GM23338 (cell line): Measurements from ENCODE around the gene GSTA1. TPM values are rescaled to one million over a fixed set of nuclear protein-coding genes. Genes with fewer than 3 reads are reported as not detected.

Experiments used
- ATAC-seq: fragments of 200-7000 bp; cut with Tn5 transposase; 3 replicates; pipeline ENCODE4 v1.9.1; 2020
- DNase-seq: peaks from one replicate; pipeline ENCODE4 v3.0.0-alpha.2; 2015; ENCODE audit warnings: low spot score
- H2AFZ ChIP-seq: fragments of 200-600 bp; sonication (generic); 2 replicates; pipeline ENCODE4 v1.8.0; 2016; ENCODE audit warnings: antibody characterized with exemption, mild to moderate bottlenecking, moderate library complexity
- H3F3A ChIP-seq: fragments of 200-600 bp; sonication (generic); replicated peaks from 2 replicates; pipeline ENCODE4 v1.8.0; 2017; ENCODE audit warnings: antibody characterized with exemption, mixed run types, low read depth
- H3K27ac ChIP-seq: fragments of 200-600 bp; sonication (generic); 2 replicates; pipeline ENCODE4 v1.6.1; 2016; ENCODE audit warnings: low read depth
- H3K27me3 ChIP-seq: fragments of 200-600 bp; sonication (generic); 2 replicates; pipeline ENCODE4 v1.8.0; 2016; ENCODE audit warnings: mild to moderate bottlenecking, mixed run types, moderate library complexity; ENCODE audit not compliant: insufficient read depth
- H3K36me3 ChIP-seq: fragments of 200-600 bp; sonication (generic); 2 replicates; pipeline ENCODE4 v1.8.0; 2016; ENCODE audit warnings: mild to moderate bottlenecking; ENCODE audit not compliant: insufficient read depth
- H3K4me1 ChIP-seq: fragments of 200-600 bp; sonication (generic); 2 replicates; pipeline ENCODE4 v1.8.0; 2016; ENCODE audit warnings: mild to moderate bottlenecking, moderate library complexity; ENCODE audit not compliant: insufficient read depth
- H3K4me2 ChIP-seq: fragments of 200-600 bp; sonication (generic); 2 replicates; pipeline ENCODE4 v1.7.1; 2017; ENCODE audit warnings: mixed run types
- H3K4me3 ChIP-seq: fragments of 200-600 bp; sonication (generic); 2 replicates; pipeline ENCODE4 v1.6.1; 2016; ENCODE audit warnings: mixed run types
- H3K79me2 ChIP-seq: fragments of 200-600 bp; sonication (generic); replicated peaks from 2 replicates; pipeline ENCODE4 v1.8.0; 2017; ENCODE audit warnings: mild to moderate bottlenecking; ENCODE audit not compliant: insufficient read depth
- H3K9me2 ChIP-seq: fragments of 200-600 bp; sonication (generic); 2 replicates; pipeline ENCODE4 v1.8.0; 2017; ENCODE audit not compliant: insufficient read depth
- H4K20me1 ChIP-seq: fragments of 200-600 bp; sonication (generic); replicated peaks from 2 replicates; pipeline ENCODE4 v1.8.0; 2017; ENCODE audit warnings: mild to moderate bottlenecking; ENCODE audit not compliant: insufficient read depth
- H3K27ac Mint-ChIP-seq: 2 replicates; pipeline ENCODE4 v1.8.0; 2020; ENCODE audit warnings: inconsistent platforms, mild to moderate bottlenecking, moderate library complexity, mixed read lengths
- H3K27me3 Mint-ChIP-seq: 3 replicates; pipeline ENCODE4 v1.8.0; 2022; ENCODE audit warnings: low read depth, mild to moderate bottlenecking, moderate library complexity, mixed read lengths, inconsistent platforms; ENCODE audit not compliant: insufficient read depth, poor library complexity
- H3K36me3 Mint-ChIP-seq: 3 replicates; pipeline ENCODE4 v1.8.0; 2021; ENCODE audit warnings: low read depth, mild to moderate bottlenecking, inconsistent platforms, moderate library complexity, mixed read lengths
- H3K4me1 Mint-ChIP-seq: 3 replicates; pipeline ENCODE4 v1.8.0; 2020; ENCODE audit warnings: mild to moderate bottlenecking, inconsistent platforms, mixed read lengths
- H3K4me3 Mint-ChIP-seq: 3 replicates; pipeline ENCODE4 v1.8.0; 2021; ENCODE audit warnings: moderate library complexity, mild to moderate bottlenecking, inconsistent platforms, mixed read lengths
- H3K9me3 Mint-ChIP-seq: 3 replicates; pipeline ENCODE4 v1.8.0; 2020; ENCODE audit warnings: moderate library complexity, mild to moderate bottlenecking, inconsistent platforms, mixed read lengths
- CREB1 ChIP-seq: fragments of 250-450 bp; sonication (Bioruptor Pico); IDR thresholded peaks from 2 replicates; pipeline ENCODE4 v1.5.0; 2020; ENCODE audit warnings: low read depth, mild to moderate bottlenecking, moderate library complexity
- EZH2phosphoT487 ChIP-seq: fragments of 200-600 bp; sonication (generic); IDR thresholded peaks from one replicate; pipeline ENCODE4 v1.8.1; 2018; ENCODE audit warnings: antibody characterized with exemption; ENCODE audit not compliant: unreplicated experiment
- JUNB ChIP-seq: IDR thresholded peaks from one replicate; pipeline ENCODE4 v1.6.1; 2016; ENCODE audit warnings: antibody characterized with exemption; ENCODE audit not compliant: unreplicated experiment
- NANOG ChIP-seq: IDR thresholded peaks from 2 replicates; pipeline ENCODE4 v1.6.1; 2016; ENCODE audit warnings: antibody characterized with exemption, borderline replicate concordance
- POLR2AphosphoS5 ChIP-seq: IDR thresholded peaks from 2 replicates; pipeline ENCODE4 v1.6.1; 2016; ENCODE audit warnings: antibody characterized with exemption, low read depth
- ZNF114 ChIP-seq: fragments of 250-450 bp; sonication (Bioruptor Pico); IDR thresholded peaks from 2 replicates; pipeline ENCODE4 v1.5.0; 2020; ENCODE audit warnings: mild to moderate bottlenecking, moderate library complexity
- ZNF331 ChIP-seq: fragments of 250-450 bp; sonication (Bioruptor Pico); IDR thresholded peaks from 2 replicates; pipeline ENCODE4 v1.5.0; 2020; ENCODE audit warnings: low read depth, mild to moderate bottlenecking, moderate library complexity
- polyA plus RNA-seq: library from polyadenylated mRNA; unstranded; fragments of >200 nt; fragmentation: Nextera tagmentation; extraction: Ambion mirVana; gene quantifications from 2 replicates; pipeline ENCODE4 v1.2.1, GENCODE V29; 2016
- total RNA-seq: library from RNA; depleted of rRNA; stranded (reverse); fragments of >200 nt; shearing (Covaris generic); gene quantifications from 2 replicates; pipeline ENCODE4 v1.2.3, GENCODE V29; 2014
- TF ChIP-seq, protein P1 (sequence below), 2 experiments: fragments of 200-600 bp in 1 of 2; sonication (generic) in 1 of 2; conservative IDR thresholded peaks; 2 replicates each; pipeline versions ENCODE4 v1.5.1 to v1.6.1; 2016 to 2017; ENCODE audit warnings: antibody characterized with exemption in 2 of 2, low read depth in 2 of 2, mild to moderate bottlenecking in 2 of 2, moderate library complexity in 1 of 2
- TF ChIP-seq, protein P2 (sequence below): fragments of 250-450 bp; sonication (Bioruptor Pico); IDR thresholded peaks from 2 replicates; pipeline ENCODE4 v1.5.0; 2020; ENCODE audit warnings: mild to moderate bottlenecking, moderate library complexity
- TF ChIP-seq, protein P3 (sequence below): IDR thresholded peaks from 2 replicates; pipeline ENCODE4 v1.6.1; 2016; ENCODE audit warnings: antibody characterized with exemption
- TF ChIP-seq, protein P4 (sequence below): IDR thresholded peaks from one replicate; pipeline ENCODE4 v1.6.1; 2018; ENCODE audit warnings: antibody characterized with exemption; ENCODE audit not compliant: unreplicated experiment

The GSTA1 gene
- total and polyA plus RNA-seq, 2 experiments from 2014 or later = not detected

DNA sequence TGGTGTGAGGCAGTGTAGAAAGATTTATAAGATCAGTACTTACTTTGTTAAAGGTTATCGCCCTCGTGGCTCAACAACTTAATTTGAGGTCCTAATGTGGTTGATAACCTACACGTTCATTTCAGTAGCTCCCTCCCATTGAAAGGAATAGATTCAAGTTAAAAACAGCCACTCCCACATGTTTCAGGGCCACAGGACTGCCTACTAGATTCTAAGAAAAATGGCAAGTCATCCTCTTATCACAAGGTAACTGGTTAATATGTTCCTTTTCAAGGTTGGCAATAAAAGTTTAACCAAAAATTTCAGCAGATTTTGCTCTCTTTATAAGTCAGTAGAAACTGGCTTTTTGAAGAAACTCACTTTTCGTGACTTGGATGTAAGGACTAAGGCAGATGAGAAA lies 57.4 kb downstream of the GSTA1 start (continued):
- TF ChIP-seq CREB1 = no peak
- TF ChIP-seq, protein P1, sequence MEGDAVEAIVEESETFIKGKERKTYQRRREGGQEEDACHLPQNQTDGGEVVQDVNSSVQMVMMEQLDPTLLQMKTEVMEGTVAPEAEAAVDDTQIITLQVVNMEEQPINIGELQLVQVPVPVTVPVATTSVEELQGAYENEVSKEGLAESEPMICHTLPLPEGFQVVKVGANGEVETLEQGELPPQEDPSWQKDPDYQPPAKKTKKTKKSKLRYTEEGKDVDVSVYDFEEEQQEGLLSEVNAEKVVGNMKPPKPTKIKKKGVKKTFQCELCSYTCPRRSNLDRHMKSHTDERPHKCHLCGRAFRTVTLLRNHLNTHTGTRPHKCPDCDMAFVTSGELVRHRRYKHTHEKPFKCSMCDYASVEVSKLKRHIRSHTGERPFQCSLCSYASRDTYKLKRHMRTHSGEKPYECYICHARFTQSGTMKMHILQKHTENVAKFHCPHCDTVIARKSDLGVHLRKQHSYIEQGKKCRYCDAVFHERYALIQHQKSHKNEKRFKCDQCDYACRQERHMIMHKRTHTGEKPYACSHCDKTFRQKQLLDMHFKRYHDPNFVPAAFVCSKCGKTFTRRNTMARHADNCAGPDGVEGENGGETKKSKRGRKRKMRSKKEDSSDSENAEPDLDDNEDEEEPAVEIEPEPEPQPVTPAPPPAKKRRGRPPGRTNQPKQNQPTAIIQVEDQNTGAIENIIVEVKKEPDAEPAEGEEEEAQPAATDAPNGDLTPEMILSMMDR (conservative IDR thresholded peaks at IDR 0.05; ENCODE audit: low read depth in 2 of 2) = no peak
- TF ChIP-seq, protein P2, sequence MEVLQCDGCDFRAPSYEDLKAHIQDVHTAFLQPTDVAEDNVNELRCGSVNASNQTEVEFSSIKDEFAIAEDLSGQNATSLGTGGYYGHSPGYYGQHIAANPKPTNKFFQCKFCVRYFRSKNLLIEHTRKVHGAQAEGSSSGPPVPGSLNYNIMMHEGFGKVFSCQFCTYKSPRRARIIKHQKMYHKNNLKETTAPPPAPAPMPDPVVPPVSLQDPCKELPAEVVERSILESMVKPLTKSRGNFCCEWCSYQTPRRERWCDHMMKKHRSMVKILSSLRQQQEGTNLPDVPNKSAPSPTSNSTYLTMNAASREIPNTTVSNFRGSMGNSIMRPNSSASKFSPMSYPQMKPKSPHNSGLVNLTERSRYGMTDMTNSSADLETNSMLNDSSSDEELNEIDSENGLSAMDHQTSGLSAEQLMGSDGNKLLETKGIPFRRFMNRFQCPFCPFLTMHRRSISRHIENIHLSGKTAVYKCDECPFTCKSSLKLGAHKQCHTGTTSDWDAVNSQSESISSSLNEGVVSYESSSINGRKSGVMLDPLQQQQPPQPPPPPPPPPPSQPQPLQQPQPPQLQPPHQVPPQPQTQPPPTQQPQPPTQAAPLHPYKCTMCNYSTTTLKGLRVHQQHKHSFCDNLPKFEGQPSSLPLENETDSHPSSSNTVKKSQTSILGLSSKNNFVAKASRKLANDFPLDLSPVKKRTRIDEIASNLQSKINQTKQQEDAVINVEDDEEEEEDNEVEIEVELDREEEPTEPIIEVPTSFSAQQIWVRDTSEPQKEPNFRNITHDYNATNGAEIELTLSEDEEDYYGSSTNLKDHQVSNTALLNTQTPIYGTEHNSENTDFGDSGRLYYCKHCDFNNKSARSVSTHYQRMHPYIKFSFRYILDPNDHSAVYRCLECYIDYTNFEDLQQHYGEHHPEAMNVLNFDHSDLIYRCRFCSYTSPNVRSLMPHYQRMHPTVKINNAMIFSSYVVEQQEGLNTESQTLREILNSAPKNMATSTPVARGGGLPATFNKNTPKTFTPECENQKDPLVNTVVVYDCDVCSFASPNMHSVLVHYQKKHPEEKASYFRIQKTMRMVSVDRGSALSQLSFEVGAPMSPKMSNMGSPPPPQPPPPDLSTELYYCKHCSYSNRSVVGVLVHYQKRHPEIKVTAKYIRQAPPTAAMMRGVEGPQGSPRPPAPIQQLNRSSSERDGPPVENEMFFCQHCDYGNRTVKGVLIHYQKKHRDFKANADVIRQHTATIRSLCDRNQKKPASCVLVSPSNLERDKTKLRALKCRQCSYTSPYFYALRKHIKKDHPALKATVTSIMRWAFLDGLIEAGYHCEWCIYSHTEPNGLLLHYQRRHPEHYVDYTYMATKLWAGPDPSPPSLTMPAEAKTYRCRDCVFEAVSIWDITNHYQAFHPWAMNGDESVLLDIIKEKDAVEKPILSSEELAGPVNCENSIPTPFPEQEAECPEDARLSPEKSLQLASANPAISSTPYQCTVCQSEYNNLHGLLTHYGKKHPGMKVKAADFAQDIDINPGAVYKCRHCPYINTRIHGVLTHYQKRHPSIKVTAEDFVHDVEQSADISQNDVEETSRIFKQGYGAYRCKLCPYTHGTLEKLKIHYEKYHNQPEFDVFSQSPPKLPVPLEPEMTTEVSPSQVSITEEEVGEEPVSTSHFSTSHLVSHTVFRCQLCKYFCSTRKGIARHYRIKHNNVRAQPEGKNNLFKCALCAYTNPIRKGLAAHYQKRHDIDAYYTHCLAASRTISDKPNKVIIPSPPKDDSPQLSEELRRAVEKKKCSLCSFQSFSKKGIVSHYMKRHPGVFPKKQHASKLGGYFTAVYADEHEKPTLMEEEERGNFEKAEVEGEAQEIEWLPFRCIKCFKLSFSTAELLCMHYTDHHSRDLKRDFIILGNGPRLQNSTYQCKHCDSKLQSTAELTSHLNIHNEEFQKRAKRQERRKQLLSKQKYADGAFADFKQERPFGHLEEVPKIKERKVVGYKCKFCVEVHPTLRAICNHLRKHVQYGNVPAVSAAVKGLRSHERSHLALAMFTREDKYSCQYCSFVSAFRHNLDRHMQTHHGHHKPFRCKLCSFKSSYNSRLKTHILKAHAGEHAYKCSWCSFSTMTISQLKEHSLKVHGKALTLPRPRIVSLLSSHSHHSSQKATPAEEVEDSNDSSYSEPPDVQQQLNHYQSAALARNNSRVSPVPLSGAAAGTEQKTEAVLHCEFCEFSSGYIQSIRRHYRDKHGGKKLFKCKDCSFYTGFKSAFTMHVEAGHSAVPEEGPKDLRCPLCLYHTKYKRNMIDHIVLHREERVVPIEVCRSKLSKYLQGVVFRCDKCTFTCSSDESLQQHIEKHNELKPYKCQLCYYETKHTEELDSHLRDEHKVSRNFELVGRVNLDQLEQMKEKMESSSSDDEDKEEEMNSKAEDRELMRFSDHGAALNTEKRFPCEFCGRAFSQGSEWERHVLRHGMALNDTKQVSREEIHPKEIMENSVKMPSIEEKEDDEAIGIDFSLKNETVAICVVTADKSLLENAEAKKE = no peak
- no peak for TF ChIP-seq ZNF331 (CRISPR knock-in tag)
- TF ChIP-seq NANOG = no peak

DNA sequence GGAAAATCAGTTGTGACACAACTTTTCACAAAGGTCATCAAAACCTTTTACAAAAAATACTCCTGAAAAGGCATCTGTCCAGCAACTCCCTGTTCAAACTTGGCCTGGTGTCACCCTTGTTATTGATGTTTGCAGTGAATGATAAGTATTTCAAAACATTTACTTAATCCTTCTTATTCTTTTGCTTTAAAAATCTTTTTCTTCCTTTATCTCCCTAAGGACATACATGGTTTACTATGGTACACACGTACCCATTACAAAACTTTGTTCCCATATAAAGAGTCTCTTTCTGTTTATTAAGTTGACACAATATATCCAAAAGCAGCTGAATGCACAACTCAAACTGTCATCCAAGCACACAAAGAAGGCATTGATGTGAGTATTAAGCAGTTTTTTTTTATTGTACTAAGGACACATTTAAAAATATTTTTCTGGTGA lies 57.8 kb downstream of the GSTA1 start:
- H3K27ac Mint-ChIP-seq = no peak overlapping the region
- H3K27me3 ChIP-seq = no peaks in the 10 kb centered on the region
- no peak overlapping the region for H3K4me3 Mint-ChIP-seq
- no peak overlapping the region for H3K4me3 ChIP-seq
- DNase-seq = no peak
- H4K20me1 ChIP-seq = no peaks in the 10 kb centered on the region
- H2AFZ ChIP-seq = no peak overlapping the region
- H3K9me3 Mint-ChIP-seq = peaks cover 13% of the 10 kb centered on the region
- H3K36me3 ChIP-seq = no peaks in the 10 kb centered on the region
- H3F3A ChIP-seq = no peaks in the 10 kb centered on the region
- no peaks in the 10 kb centered on the region for H3K4me1 ChIP-seq
- no peak overlapping the region for H3K4me2 ChIP-seq
- peaks cover 1% of the 10 kb centered on the region for H3K27me3 Mint-ChIP-seq
- 0 out of 2 replicates have a peak, but pooled peaks cover 11% of the 10 kb centered on the region for H3K9me2 ChIP-seq
- H3K27ac ChIP-seq = no peak overlapping the region
- H3K4me1 Mint-ChIP-seq = peaks cover 13% of the 10 kb centered on the region
- ATAC-seq = no peak
- no peaks in the 10 kb centered on the region for H3K79me2 ChIP-seq
- H3K36me3 Mint-ChIP-seq = peaks cover 5% of the 10 kb centered on the region
- no peak for TF ChIP-seq POLR2AphosphoS5
- TF ChIP-seq, protein P1 (conservative IDR thresholded peaks at IDR 0.05; ENCODE audit: low read depth in 2 of 2) = no peak
- TF ChIP-seq, protein P3, sequence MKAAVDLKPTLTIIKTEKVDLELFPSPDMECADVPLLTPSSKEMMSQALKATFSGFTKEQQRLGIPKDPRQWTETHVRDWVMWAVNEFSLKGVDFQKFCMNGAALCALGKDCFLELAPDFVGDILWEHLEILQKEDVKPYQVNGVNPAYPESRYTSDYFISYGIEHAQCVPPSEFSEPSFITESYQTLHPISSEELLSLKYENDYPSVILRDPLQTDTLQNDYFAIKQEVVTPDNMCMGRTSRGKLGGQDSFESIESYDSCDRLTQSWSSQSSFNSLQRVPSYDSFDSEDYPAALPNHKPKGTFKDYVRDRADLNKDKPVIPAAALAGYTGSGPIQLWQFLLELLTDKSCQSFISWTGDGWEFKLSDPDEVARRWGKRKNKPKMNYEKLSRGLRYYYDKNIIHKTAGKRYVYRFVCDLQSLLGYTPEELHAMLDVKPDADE = no peak
- TF ChIP-seq EZH2phosphoT487 = no peak
- no peak for TF ChIP-seq ZNF331 (CRISPR knock-in tag)
- TF ChIP-seq, protein P4, sequence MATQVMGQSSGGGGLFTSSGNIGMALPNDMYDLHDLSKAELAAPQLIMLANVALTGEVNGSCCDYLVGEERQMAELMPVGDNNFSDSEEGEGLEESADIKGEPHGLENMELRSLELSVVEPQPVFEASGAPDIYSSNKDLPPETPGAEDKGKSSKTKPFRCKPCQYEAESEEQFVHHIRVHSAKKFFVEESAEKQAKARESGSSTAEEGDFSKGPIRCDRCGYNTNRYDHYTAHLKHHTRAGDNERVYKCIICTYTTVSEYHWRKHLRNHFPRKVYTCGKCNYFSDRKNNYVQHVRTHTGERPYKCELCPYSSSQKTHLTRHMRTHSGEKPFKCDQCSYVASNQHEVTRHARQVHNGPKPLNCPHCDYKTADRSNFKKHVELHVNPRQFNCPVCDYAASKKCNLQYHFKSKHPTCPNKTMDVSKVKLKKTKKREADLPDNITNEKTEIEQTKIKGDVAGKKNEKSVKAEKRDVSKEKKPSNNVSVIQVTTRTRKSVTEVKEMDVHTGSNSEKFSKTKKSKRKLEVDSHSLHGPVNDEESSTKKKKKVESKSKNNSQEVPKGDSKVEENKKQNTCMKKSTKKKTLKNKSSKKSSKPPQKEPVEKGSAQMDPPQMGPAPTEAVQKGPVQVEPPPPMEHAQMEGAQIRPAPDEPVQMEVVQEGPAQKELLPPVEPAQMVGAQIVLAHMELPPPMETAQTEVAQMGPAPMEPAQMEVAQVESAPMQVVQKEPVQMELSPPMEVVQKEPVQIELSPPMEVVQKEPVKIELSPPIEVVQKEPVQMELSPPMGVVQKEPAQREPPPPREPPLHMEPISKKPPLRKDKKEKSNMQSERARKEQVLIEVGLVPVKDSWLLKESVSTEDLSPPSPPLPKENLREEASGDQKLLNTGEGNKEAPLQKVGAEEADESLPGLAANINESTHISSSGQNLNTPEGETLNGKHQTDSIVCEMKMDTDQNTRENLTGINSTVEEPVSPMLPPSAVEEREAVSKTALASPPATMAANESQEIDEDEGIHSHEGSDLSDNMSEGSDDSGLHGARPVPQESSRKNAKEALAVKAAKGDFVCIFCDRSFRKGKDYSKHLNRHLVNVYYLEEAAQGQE = no peak
- no peak for TF ChIP-seq ZNF114 (CRISPR knock-in tag)
- no peak for TF ChIP-seq JUNB
